GM19240 (cell line): ENCODE data around the gene VPS33A.
"Not testable (repeated sequence)": the region's sequence is repeated elsewhere in the genome, so short reads cannot be mapped to it uniquely, and the experiment has no call there.

Source experiments
- DNase-seq: peaks from one replicate; pipeline ENCODE4 v3.0.0; 2011; ENCODE audit warnings: low spot score; ENCODE audit not compliant: insufficient read length

Gene VPS33A

GRCh38 chr12:122266230-122266901, at the start of gene VPS33A:
Gene VPS33A (minus strand): TSS chr12:122266494. CDS start chr12:122266408, 86 bp downstream.
- peak; percentile 92 for DNase-seq

- DNase-seq, result no peak
Measured at GRCh38 chr12:122312926-122313325, 46.6 kb upstream of the VPS33A start.

DNA sequence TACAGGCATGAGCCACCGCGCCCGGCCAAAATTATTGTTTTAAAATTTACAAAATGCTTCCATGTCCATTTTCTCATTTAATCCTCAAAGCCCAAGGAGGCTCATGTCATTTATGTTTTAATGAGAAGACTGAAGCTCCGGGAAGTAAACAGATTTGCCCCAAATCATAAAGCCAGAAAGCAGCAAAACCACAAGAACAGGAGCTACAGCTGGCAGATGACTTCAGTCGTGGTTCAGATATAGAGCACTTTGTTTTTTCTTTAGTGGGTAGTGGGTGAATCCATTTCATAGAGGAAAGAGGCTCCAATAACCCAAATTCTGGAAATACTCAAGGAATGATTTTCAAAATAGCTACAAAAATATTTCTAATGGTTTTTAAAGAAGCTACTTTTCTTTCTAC, 45.4 kb upstream of the VPS33A start:
- no peak for DNase-seq

DNA sequence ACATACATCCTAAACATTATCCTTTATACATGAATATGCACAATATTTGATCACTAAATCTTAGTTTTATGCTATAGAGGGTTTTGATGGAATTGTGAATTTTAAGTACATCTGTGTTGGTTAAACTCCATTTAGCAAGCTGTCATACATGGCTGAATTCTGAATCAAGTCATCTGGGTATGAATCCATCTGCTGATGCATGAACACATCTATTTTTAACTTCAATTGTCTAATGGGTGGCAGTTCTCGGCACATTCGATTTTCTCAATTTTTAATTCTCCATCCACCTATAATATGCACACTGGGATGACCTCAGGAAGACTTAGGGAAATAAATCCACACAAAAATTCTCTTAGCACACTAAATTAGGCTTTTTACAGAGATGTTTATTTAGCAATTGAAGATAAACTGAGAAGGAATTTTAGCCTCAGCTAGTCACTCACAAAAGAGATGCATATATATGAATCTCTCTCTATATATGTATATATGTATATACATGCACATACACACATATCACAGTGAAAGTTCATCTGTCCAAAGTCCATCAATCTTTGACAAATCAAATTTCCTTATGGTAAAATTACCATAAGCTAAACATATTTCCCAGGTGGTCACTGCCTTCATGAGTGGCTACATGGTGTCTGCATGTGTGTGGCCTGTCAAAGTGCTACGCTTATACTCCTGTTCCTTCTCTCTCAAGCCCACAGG, 44.5 kb upstream of the VPS33A start:
- no peak for DNase-seq

DNA sequence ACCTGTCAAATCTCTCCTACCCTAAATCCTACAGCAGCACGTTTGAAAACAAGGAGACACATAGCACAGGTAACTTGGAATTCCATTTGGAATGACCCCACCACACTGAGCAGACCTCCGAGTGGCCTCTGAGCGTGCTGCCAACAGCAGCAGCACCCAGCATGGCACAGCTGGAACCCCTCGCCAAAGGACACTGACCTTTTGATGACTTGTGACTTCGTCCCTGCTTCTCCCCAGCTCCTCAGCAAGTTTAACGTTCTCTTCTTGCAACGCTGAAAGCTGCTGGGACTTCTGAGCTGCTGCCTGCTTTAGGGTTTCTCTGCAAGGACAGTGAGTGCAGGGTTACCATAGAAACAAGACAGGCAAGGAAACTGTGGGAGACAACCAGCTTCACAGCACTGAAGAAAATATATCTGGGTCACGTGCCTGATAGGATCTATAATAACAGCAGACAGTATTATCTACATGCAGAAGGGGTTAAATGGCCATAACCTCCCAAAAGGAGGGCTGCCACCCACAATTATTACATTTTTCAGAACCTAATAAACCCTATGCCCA, 43.3 kb upstream of the VPS33A start:
- DNase-seq, result no peak

GRCh38 chr12:122308811-122309210, 42.5 kb upstream of the VPS33A start:
- DNase-seq, result no peak

- no peak for DNase-seq
Measured at GRCh38 chr12:122306407-122306806, 40.1 kb upstream of the VPS33A start.

- no peak for DNase-seq
Measured at GRCh38 chr12:122304924-122305323, 38.6 kb upstream of the VPS33A start.

DNA sequence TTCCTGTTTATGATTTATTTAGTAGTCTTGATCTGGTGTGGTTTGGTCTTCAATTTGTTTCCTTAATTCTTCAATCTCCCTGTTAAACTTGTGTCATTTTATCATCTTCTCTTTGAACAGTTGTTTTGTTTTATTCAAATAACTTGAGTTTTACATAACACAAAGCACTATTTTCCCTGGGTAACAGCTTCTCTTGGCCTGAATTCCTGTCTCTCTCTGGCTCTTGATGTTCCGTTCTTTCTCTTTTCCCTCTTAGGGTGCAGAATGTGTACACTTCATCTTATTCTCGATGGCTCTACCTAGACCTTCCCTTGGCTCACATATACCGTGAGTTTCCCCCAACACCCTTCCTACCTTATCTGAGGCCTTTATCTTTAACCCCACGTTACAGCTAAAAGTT, 36.8 kb upstream of the VPS33A start:
- DNase-seq, result no peak

DNA sequence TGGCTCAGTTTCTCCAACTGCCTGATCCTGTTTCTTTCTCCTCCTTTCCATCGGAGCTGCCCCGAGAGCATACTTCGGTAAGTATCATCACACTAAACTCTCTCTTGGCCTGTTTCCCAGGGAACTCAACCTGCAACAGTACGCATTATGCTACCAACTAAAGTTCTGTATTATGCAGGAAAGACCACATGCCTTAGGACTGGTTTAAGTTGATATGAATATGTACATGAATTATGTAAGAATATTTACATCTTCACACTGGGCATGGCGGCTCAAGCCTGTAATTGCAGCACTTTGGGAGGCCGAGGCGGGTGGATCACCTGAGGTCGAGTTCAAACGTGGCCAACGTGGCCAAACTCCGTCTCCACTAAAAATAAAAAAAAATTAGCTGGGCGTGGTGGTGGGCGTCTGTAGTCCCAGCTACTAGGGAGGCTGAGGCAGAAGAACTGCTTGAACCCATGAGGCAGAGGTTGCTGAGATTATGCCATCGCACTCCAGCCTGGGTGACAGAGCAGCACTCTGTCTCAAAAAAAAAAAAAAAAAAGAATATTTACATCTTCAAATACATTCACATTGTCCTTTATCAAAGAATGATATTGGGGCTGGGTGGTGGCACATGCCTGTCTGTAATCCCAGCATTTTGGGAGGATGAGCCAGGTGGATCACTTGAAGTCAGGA, 31.9 kb upstream of the VPS33A start:
- DNase-seq, result no peak

DNA sequence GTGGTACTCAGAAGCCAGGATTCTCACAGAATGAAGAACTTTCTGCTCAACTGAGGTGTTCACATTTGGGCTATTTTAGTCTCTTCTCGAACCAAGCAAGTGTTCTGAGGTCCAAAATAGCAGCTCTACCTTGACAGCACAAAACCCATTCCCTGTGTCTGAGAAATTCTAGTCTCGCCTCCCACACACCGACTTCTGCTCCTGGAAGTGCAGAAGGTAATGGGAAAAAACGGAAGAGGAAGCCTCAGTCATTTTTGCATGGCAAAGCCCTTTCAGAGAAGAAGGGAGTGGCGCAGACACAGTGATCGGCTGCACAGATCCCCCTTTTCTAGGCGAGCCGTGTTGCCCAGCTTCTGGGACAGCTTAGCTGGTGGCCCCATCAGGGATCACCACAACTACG, 31.2 kb upstream of the VPS33A start:
- no peak for DNase-seq

DNA sequence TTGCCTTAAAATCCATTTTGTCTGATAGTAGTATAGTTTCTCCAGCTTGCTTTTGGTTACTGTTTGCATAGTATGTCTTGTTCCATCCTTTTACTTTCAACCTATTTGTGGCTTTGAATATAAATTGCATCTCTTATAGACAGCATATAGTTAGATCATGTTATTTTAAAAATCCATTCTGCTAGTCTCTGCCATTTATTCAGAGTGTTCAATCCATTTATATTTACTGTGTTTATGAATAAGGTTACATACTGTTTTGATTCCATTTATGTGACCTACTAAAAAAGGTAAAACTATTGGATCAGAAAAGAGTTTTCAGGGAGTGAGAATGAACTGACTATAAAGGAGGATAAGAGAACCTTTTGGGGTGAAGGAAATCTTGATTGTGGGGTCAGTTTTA, 29.6 kb upstream of the VPS33A start:
- no peak for DNase-seq

GRCh38 chr12:122293081-122293480, 26.8 kb upstream of the VPS33A start:
- DNase-seq, result no peak

DNA sequence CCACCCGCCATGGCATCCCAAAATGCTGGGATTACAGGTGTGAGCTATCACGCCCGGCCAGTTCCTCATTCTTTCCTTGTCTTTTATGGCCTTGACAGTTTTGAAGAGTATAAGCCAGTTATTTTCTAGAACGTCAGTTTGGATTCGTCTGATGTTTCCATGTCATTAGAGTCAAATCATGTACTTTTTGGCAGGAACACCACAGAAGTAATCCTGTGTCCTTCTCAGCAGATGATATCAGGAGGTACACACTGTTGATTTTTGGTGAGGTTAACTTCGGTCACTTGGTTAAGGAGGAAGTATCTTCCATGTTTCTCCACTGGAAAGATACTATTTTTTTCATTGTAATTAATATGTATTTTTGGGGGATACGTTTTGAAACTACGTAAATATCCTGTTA, 25.1 kb upstream of the VPS33A start:
- no peak for DNase-seq

DNA sequence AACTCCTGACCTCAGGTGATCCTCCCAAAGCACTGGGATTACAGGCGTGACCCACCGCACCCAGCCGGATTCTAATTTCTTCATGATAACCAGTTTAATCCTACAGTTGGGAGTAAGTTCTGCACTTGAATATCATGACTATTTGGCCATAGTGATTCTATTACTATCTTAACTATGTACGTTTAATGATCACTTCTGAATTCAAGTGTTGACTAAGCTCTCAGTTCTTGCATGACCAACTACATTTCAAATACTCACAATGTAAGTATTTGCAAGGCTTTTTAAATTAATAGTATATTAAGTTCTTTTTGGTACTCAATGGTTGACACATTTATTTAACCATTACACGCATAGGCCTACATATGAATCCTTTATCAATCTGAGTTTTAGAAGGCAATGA, 17.4 kb upstream of the VPS33A start:
- no peak for DNase-seq

DNA sequence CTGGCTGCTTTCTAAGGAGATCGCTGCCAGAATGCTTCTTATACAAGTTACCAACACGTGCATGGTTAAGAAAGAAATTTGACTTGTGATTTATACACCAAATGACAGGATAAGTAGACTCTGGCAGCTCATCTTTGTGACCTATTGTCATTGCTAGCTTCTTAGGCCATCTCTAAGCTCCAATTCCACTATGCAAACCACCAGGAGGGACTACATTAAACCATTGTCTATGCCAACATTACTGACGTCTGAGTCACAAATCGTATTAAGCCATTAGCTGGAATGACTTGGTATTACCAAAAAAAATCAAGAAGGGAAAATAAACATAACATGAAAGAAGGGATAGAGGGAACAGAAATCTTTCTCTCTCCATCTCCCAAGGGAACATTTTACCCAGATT, 15.8 kb upstream of the VPS33A start:
- no peak for DNase-seq

GRCh38 chr12:122276242-122276641, 9.9 kb upstream of the VPS33A start:
- no peak for DNase-seq

DNA sequence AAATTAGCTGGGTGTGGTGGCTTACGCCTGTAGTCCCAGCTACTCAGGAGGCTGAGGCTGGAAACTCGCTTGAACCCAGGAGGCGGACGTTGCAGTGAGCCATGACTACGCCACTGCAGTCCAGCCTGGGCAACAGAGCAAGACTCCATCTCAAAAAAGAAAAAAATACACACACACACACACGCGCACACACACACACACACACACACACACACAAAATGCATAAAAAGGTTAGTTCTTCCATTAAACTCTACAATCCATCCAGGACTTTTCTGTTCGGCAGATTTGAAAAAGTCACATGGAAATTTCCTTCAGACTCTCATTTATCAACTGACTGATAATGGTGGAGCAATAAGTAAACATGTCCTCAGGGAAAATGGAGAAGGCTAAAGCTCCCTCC, 9.2 kb upstream of the VPS33A start:
- DNase-seq, result no peak

DNA sequence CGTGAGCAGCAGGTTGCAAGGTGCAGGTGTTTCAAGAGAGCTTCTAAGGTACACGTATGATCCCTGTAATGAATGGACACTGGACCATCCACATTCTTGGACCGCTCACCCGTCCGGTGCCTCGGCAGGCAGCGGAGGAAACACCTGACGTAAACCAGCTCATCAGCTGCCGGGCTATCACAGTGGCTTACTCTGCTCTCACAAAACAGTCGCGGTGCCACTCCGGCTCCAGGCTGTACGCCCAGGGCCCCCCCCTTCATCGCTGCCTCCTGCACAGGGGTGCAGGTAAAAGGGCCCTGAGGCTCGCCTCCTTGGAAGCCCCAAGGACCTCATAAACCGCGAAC, 436 bp downstream of the VPS33A start:
- DNase-seq, result peak; percentile 30

DNA sequence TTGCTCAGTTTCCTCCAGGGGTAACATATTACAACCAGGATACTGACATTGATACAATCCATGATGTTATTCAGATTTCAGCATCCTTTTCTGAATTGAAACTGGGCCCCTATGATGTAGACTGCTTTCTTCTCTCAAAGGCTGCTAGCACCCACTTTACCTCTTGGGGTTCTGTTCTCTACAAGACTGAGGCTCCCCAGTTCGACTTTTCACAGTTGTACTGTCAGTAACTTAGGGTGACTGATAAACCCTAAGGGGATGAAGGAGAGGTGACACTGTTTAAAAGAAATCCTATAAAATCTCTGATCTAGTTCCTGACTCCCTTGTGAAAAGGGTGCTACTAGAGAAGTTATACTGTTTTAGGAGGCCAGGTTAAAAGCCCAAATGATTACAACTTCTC, 818 bp downstream of the VPS33A start:
- DNase-seq, result no peak

DNA sequence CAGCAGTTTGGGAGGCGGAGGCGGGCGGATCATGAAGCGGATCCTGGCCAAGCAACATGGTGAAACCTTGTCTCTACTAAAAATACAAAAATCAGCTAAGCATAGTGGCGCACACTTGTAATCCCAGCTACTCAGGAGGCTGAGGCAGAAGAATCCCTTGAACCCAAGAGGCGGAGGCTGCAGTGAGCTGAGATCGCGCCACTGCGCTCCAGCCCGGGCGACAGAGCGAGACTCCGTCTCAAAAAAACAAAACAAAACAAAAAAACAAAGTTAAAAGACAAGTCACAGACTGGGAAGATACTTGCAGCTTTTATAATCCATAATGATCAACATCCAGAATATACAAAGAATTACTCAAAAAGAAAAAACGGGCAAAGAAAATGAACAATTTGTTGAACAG, 5.6 kb downstream of the VPS33A start:
- not testable (repeated sequence) for DNase-seq

GRCh38 chr12:122258939-122259338, 7.4 kb downstream of the VPS33A start:
- DNase-seq, result not testable (repeated sequence)
